ENCODE measurements around the gene KCNA10. TPM values are rescaled to one million over a fixed set of nuclear protein-coding genes. Genes with fewer than 3 reads are reported as not detected.

The KCNA10 gene
- total RNA-seq, 1 experiment from 2014 or later = not detected

DNA sequence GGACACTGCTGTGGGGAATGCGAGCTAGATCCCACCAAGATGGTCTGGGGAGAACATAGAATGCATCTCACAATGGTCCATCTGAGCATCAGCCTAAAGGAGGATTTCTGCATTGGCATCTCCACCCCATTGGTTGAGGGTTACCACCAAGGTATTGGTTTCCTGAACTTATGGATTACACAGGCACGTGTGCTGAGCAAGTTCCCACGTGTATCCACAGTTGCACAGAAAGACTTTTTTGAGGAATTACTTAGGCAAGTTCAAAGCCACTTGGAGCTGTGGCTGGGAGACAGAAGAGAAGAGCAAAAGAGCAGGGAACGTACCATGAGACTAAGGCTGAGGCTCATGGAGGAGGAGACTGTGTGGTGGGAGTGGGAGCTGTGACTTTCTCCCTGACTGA lies 44.1 kb upstream of the KCNA10 start:
- H3K27me3 ChIP-seq (ENCODE audit: insufficient read depth, low read length) = peaks cover 59% of the 10 kb centered on the region
- ChIA-PET CTCF (no interaction called here), RAD21 (ENCODE audit: low non-redundant PET in 1 of 2, low total read pairs in 2 of 2, uncharacterized antibody in 2 of 2, unreplicated experiment in 2 of 2) (no interaction called here)

More for the DNA sequence above, 44.1 kb upstream of the KCNA10 start:
- no peaks in the 10 kb centered on the region for H3K9me3 ChIP-seq (ENCODE audit: control insufficient read depth in 1 of 2, insufficient read depth in 1 of 2, low read depth in 1 of 2, low read length in 2 of 2)
- intact Hi-C loops (cut with micrococcal nuclease) = no loop called here
- no peaks in the 10 kb centered on the region for H3K36me3 ChIP-seq (ENCODE audit: control insufficient read depth in 1 of 2, insufficient read depth in 2 of 2, low read length in 2 of 2)
- H3K4me2 ChIP-seq (ENCODE audit: low read length) = no peak overlapping the region
- no peak overlapping the region for H3K27ac ChIP-seq (ENCODE audit: low read depth, low read length)
- BruUV-seq (replicated peaks) = no TSS peak
- no peaks in the 10 kb centered on the region for H3K4me1 ChIP-seq (ENCODE audit: control insufficient read depth in 1 of 2, insufficient read depth in 2 of 2, low read length in 2 of 2)
- DNase-seq (ENCODE audit: low read depth, low spot score) (no peak), ATAC-seq (no peak)
- no peak overlapping the region for H3K4me3 ChIP-seq (replicated peaks in 1 of 2; ENCODE audit: low read depth in 1 of 2, low read length in 2 of 2)
- H2AFZ ChIP-seq (ENCODE audit: low read depth, low read length, poor library complexity, severe bottlenecking) = no peak overlapping the region
- H3K79me2 ChIP-seq (ENCODE audit: insufficient read depth, low read length) = no peaks in the 10 kb centered on the region
- no peaks in the 10 kb centered on the region for H4K20me1 ChIP-seq (ENCODE audit: insufficient read depth)
- no peak for TF ChIP-seq POLR2A (IDR thresholded peaks at IDR 0.05; ENCODE audit: borderline replicate concordance, extremely low read depth, insufficient read depth, insufficient read length)
- no peak for TF ChIP-seq JUND (IDR thresholded peaks at IDR 0.05)
- TF ChIP-seq CTCF (IDR thresholded peaks at IDR 0.05 in 2 of 3, conservative IDR thresholded peaks at IDR 0.05 in 1 of 3; ENCODE audit: borderline replicate concordance in 1 of 3, insufficient read depth in 1 of 3, low read depth in 2 of 3, low read length in 2 of 3) = no peak
- no peak for TF ChIP-seq YY1 (IDR thresholded peaks at IDR 0.05; ENCODE audit: extremely low read depth, insufficient replicate concordance, low read depth, low read length)
- TF ChIP-seq MAX (IDR thresholded peaks at IDR 0.05) = no peak
- no peak for TF ChIP-seq FOSL1 (IDR thresholded peaks at IDR 0.05; ENCODE audit: low read depth)
- no peak for TF ChIP-seq ELF1 (IDR thresholded peaks at IDR 0.05; ENCODE audit: borderline replicate concordance, low read depth)
- no peak for TF ChIP-seq POLR2AphosphoS5 (IDR thresholded peaks at IDR 0.05; ENCODE audit: low read depth, low read length)
- TF ChIP-seq ZNF274 (IDR thresholded peaks at IDR 0.05; ENCODE audit: low read depth, low read length) = no peak
- no peak for TF ChIP-seq ZBTB33 (IDR thresholded peaks at IDR 0.05; ENCODE audit: extremely low read depth, insufficient replicate concordance, low read length)
- no peak for TF ChIP-seq SIN3A (IDR thresholded peaks at IDR 0.05; ENCODE audit: low read depth)
- TF ChIP-seq CBX3 (IDR thresholded peaks at IDR 0.05; ENCODE audit: low read depth) = no peak
- TF ChIP-seq EGR1 (IDR thresholded peaks at IDR 0.05; ENCODE audit: low read depth) = no peak
- no peak for TF ChIP-seq EZH2 (IDR thresholded peaks at IDR 0.05)
- POLR2A ChIA-PET = no interaction called here
- no peak overlapping the region for H3K9ac ChIP-seq (ENCODE audit: low read length)
- H3K9me2 ChIP-seq (ENCODE audit: insufficient read depth) = no peaks in the 10 kb centered on the region
